Activated CD4-positive, alpha-beta T cell treated with anti-CD3 and anti-CD28 coated beads, Interleukin-2, amount 50 U/mL, for 16 hours (primary cell): ENCODE data around the gene SLC2A10.

Experiments used
- DNase-seq: peaks from one replicate; pipeline ENCODE4 v3.0.0-alpha.2; 2020

The SLC2A10 gene

GRCh38 chr20:46704714-46705377 is 4.6 kb upstream of the SLC2A10 start:
- DNase-seq: no peak

GRCh38 chr20:46705378-46705729 is 4.1 kb upstream of the SLC2A10 start:
- DNase-seq: no peak

GRCh38 chr20:46706242-46706641 is 3.2 kb upstream of the SLC2A10 start:
- DNase-seq: no peak

- DNase-seq: no peak
Measured at GRCh38 chr20:46708172-46708860, 1.1 kb upstream of the SLC2A10 start.

- no peak for DNase-seq
Measured at GRCh38 chr20:46709055-46709458, 392 bp upstream of the SLC2A10 start.

- DNase-seq: no peak
Measured at GRCh38 chr20:46710153-46710913, 884 bp downstream of the SLC2A10 start.

GRCh38 chr20:46712056-46712636 is 2.7 kb downstream of the SLC2A10 start:
- DNase-seq: no peak

GRCh38 chr20:46713957-46714834 is 4.7 kb downstream of the SLC2A10 start:
- no peak for DNase-seq

GRCh38 chr20:46715292-46715756 is 5.9 kb downstream of the SLC2A10 start:
- DNase-seq: no peak

- no peak for DNase-seq
Measured at GRCh38 chr20:46717818-46718541, 8.5 kb downstream of the SLC2A10 start.

GRCh38 chr20:46720019-46720418 is 10.6 kb downstream of the SLC2A10 start:
- no peak for DNase-seq

- DNase-seq: no peak
Measured at GRCh38 chr20:46720776-46721425, 11.5 kb downstream of the SLC2A10 start.

- no peak for DNase-seq
Measured at GRCh38 chr20:46721476-46721875, 12.0 kb downstream of the SLC2A10 start.

- no peak for DNase-seq
Measured at GRCh38 chr20:46722450-46722849, 13.0 kb downstream of the SLC2A10 start.

- DNase-seq: no peak
Measured at GRCh38 chr20:46723039-46723438, 13.6 kb downstream of the SLC2A10 start.

GRCh38 chr20:46724343-46724959 is 15.0 kb downstream of the SLC2A10 start:
- DNase-seq: no peak

- no peak for DNase-seq
Measured at GRCh38 chr20:46725186-46726165, 16.0 kb downstream of the SLC2A10 start.

GRCh38 chr20:46731770-46732169 is 22.3 kb downstream of the SLC2A10 start:
- no peak for DNase-seq

- no peak for DNase-seq
Measured at GRCh38 chr20:46735436-46735835, 26.0 kb downstream of the SLC2A10 start.
